ENCODE measurements around the gene ALDH4A1. TPM values are rescaled to one million over a fixed set of nuclear protein-coding genes. Genes with fewer than 3 reads are reported as not detected.

ALDH4A1 gene
- total and polyA plus RNA-seq, 2 experiments from 2014 or later = 11.3 to 33.8 TPM

- Mint-ChIP-seq H3K9me3 (peaks cover 3% of the 10 kb centered on the region; the same call in 2 of the 3 replicates), H3K27me3 (ENCODE audit: insufficient read depth, low read depth, poor library complexity) (peaks cover 4% of the 10 kb centered on the region), H3K27ac (no peak overlapping the region), H3K4me1 (peaks cover 16% of the 10 kb centered on the region), H3K4me3 (no peak overlapping the region), H3K36me3 (ENCODE audit: low read depth) (peaks cover 2% of the 10 kb centered on the region; the same call in 1 of the 3 replicates)
- no peak overlapping the region for H2AFZ ChIP-seq
- H3K27ac ChIP-seq (ENCODE audit: low read depth) = no peak overlapping the region
- no peak for ATAC-seq
- H3K79me2 ChIP-seq (replicated peaks; ENCODE audit: insufficient read depth) = no peaks in the 10 kb centered on the region
- no peak overlapping the region for H3K4me2 ChIP-seq
- TF ChIP-seq, protein P1, sequence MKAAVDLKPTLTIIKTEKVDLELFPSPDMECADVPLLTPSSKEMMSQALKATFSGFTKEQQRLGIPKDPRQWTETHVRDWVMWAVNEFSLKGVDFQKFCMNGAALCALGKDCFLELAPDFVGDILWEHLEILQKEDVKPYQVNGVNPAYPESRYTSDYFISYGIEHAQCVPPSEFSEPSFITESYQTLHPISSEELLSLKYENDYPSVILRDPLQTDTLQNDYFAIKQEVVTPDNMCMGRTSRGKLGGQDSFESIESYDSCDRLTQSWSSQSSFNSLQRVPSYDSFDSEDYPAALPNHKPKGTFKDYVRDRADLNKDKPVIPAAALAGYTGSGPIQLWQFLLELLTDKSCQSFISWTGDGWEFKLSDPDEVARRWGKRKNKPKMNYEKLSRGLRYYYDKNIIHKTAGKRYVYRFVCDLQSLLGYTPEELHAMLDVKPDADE (IDR thresholded peaks at IDR 0.05) = no peak
- TF ChIP-seq ZNF462 (CRISPR knock-in tag; IDR thresholded peaks at IDR 0.05) = no peak
- no peak for TF ChIP-seq POLR2AphosphoS5 (IDR thresholded peaks at IDR 0.05; ENCODE audit: low read depth)
- no peak for TF ChIP-seq REST (IDR thresholded peaks at IDR 0.05; ENCODE audit: unreplicated experiment)
- TF ChIP-seq EZH2 (IDR thresholded peaks at IDR 0.05; ENCODE audit: low read depth, unreplicated experiment) = no peak
- TF ChIP-seq ZNF331 (CRISPR knock-in tag; IDR thresholded peaks at IDR 0.05; ENCODE audit: low read depth) = no peak
- TF ChIP-seq JUNB (IDR thresholded peaks at IDR 0.05; ENCODE audit: unreplicated experiment) = no peak
- TF ChIP-seq, protein P2, sequence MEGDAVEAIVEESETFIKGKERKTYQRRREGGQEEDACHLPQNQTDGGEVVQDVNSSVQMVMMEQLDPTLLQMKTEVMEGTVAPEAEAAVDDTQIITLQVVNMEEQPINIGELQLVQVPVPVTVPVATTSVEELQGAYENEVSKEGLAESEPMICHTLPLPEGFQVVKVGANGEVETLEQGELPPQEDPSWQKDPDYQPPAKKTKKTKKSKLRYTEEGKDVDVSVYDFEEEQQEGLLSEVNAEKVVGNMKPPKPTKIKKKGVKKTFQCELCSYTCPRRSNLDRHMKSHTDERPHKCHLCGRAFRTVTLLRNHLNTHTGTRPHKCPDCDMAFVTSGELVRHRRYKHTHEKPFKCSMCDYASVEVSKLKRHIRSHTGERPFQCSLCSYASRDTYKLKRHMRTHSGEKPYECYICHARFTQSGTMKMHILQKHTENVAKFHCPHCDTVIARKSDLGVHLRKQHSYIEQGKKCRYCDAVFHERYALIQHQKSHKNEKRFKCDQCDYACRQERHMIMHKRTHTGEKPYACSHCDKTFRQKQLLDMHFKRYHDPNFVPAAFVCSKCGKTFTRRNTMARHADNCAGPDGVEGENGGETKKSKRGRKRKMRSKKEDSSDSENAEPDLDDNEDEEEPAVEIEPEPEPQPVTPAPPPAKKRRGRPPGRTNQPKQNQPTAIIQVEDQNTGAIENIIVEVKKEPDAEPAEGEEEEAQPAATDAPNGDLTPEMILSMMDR (conservative IDR thresholded peaks at IDR 0.05; ENCODE audit: low read depth in 2 of 2) = no peak
- no peak for TF ChIP-seq ZNF114 (CRISPR knock-in tag; IDR thresholded peaks at IDR 0.05)
- no peak for TF ChIP-seq CREB1 (CRISPR knock-in tag; IDR thresholded peaks at IDR 0.05; ENCODE audit: low read depth)
- TF ChIP-seq EZH2phosphoT487 (IDR thresholded peaks at IDR 0.05; ENCODE audit: unreplicated experiment) = no peak
- no peak for TF ChIP-seq STAT1 (IDR thresholded peaks at IDR 0.05; ENCODE audit: unreplicated experiment)
- TF ChIP-seq NANOG (IDR thresholded peaks at IDR 0.05; ENCODE audit: borderline replicate concordance) = no peak
- H3K4me1 ChIP-seq (ENCODE audit: insufficient read depth) = no peaks in the 10 kb centered on the region; the same call in 1 of the 2 replicates
- no peaks in the 10 kb centered on the region for H3F3A ChIP-seq (replicated peaks; ENCODE audit: low read depth)
- H3K36me3 ChIP-seq (ENCODE audit: insufficient read depth) = no peaks in the 10 kb centered on the region
- no peak for DNase-seq (ENCODE audit: low spot score)
- no peaks in the 10 kb centered on the region for H3K9me2 ChIP-seq (ENCODE audit: insufficient read depth)
- H3K4me3 ChIP-seq = no peak overlapping the region
- no peaks in the 10 kb centered on the region; the same call in 1 of the 2 replicates for H4K20me1 ChIP-seq (replicated peaks; ENCODE audit: insufficient read depth)
- H3K27me3 ChIP-seq (ENCODE audit: insufficient read depth) = no peaks in the 10 kb centered on the region
Measured at GRCh38 chr1:18921516-18922251, 19.3 kb upstream of the ALDH4A1 start.
